ENCODE data around the gene ANKRD11. TPM values are rescaled to one million over a fixed set of nuclear protein-coding genes. Genes with fewer than 3 reads are reported as not detected.

ANKRD11 gene
- polyA plus RNA-seq, 4 donors = 48.4 to 86.7 (median 65.5) TPM

DNA sequence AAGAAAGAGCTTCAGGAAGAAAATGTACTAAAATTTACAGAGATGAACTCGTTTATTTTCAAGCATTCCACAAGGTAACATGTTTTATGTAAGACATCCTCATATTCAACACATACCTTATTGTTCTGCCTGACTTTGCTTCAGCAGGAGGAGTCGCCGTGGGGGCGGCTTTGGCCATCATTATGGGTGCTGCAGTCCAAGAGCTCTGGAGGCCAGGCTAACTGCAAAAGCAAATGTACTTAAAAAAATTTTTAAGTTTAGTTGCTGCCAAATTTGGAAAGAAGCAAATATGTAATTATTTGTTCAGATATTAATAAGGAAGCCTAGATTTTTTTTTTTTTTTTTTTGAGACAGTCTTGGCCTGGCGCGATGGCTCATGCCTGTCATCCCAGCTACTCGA lies 13.7 kb upstream of the ANKRD11 start:
- no peak for DNase-seq
- Histone ChIP-seq H3K27ac (ENCODE audit: low read depth in 1 of 3, low read length in 2 of 3) (peak overlapping the region in 2 of 3 donors; percentile 95 to 98), H3K27me3 (ENCODE audit: control insufficient read depth in 3 of 3, insufficient read depth in 3 of 3, low read length in 3 of 3) (no peaks in the 10 kb centered on the region), H3K36me3 (ENCODE audit: control insufficient read depth in 3 of 3, insufficient read depth in 2 of 3, low read depth in 1 of 3, low read length in 3 of 3) (peaks cover 0 to 2% (median 0%) of the 10 kb centered on the region in 3 donors), H3K9me3 (ENCODE audit: control insufficient read depth in 2 of 2, insufficient read depth in 1 of 2, low read depth in 1 of 2, low read length in 1 of 2) (no peaks in the 10 kb centered on the region), H3K4me1 (ENCODE audit: control insufficient read depth in 3 of 3, insufficient read depth in 2 of 3, low read depth in 1 of 3, low read length in 2 of 3) (peaks cover 1 to 39% (median 4%) of the 10 kb centered on the region in 3 donors), H3K4me3 (ENCODE audit: low read depth in 1 of 3, low read length in 3 of 3) (no peak overlapping the region)
- 85 to 89% (median 88%) methylated on average over 7 of the region's 7 CpGs for WGBS, 3 donors
- no peak for FAIRE-seq

GRCh38 chr16:89502081-89502843 lies 11.9 kb upstream of the ANKRD11 start:
- no peaks in the 10 kb centered on the region for H3K27me3 ChIP-seq (ENCODE audit: control insufficient read depth in 3 of 3, insufficient read depth in 3 of 3, low read length in 3 of 3)
- H3K4me1 ChIP-seq (ENCODE audit: control insufficient read depth in 3 of 3, insufficient read depth in 2 of 3, low read depth in 1 of 3, low read length in 2 of 3) = peaks cover 1 to 34% (median 4%) of the 10 kb centered on the region in 3 donors
- FAIRE-seq (no peak), DNase-seq (peak; percentile 89 to 97)
- peak overlapping the region; percentile 66 to 91 (median 81) for H3K27ac ChIP-seq (ENCODE audit: low read depth in 1 of 3, low read length in 2 of 3)
- peaks cover 0 to 6% (median 0%) of the 10 kb centered on the region in 3 donors for H3K36me3 ChIP-seq (ENCODE audit: control insufficient read depth in 3 of 3, insufficient read depth in 2 of 3, low read depth in 1 of 3, low read length in 3 of 3)
- 25 to 53% (median 39%) methylated on average over 21 of the region's 21 CpGs for WGBS, 3 donors
- H3K9me3 ChIP-seq (ENCODE audit: control insufficient read depth in 2 of 2, insufficient read depth in 1 of 2, low read depth in 1 of 2, low read length in 1 of 2) = no peaks in the 10 kb centered on the region
- H3K4me3 ChIP-seq (ENCODE audit: low read depth in 1 of 3, low read length in 3 of 3) = no peak overlapping the region

GRCh38 chr16:89499767-89500166 lies 9.4 kb upstream of the ANKRD11 start:
- no peak for DNase-seq
- no peaks in the 10 kb centered on the region for H3K9me3 ChIP-seq (ENCODE audit: control insufficient read depth in 2 of 2, insufficient read depth in 1 of 2, low read depth in 1 of 2, low read length in 1 of 2)
- H3K36me3 ChIP-seq (ENCODE audit: control insufficient read depth in 3 of 3, insufficient read depth in 2 of 3, low read depth in 1 of 3, low read length in 3 of 3) = peaks cover 0 to 12% (median 0%) of the 10 kb centered on the region in 3 donors
- H3K27me3 ChIP-seq (ENCODE audit: control insufficient read depth in 3 of 3, insufficient read depth in 3 of 3, low read length in 3 of 3) = no peaks in the 10 kb centered on the region
- peaks cover 0 to 12% (median 0%) of the 10 kb centered on the region in 3 donors for H3K4me1 ChIP-seq (ENCODE audit: control insufficient read depth in 3 of 3, insufficient read depth in 2 of 3, low read depth in 1 of 3, low read length in 2 of 3)
- no peak for FAIRE-seq
- no peak overlapping the region for H3K4me3 ChIP-seq (ENCODE audit: low read depth in 1 of 3, low read length in 3 of 3)
- no peak overlapping the region for H3K27ac ChIP-seq (ENCODE audit: low read depth in 1 of 3, low read length in 2 of 3)
- 94 to 99% (median 98%) methylated on average over 3 of the region's 3 CpGs for WGBS, 3 donors

- Histone ChIP-seq H3K27me3 (ENCODE audit: control insufficient read depth in 3 of 3, insufficient read depth in 3 of 3, low read length in 3 of 3) (no peaks in the 10 kb centered on the region), H3K4me3 (ENCODE audit: low read depth in 1 of 3, low read length in 3 of 3) (no peak overlapping the region), H3K4me1 (ENCODE audit: control insufficient read depth in 3 of 3, insufficient read depth in 2 of 3, low read depth in 1 of 3, low read length in 2 of 3) (peaks cover 0 to 12% (median 0%) of the 10 kb centered on the region in 3 donors), H3K9me3 (ENCODE audit: control insufficient read depth in 2 of 2, insufficient read depth in 1 of 2, low read depth in 1 of 2, low read length in 1 of 2) (no peaks in the 10 kb centered on the region), H3K36me3 (ENCODE audit: control insufficient read depth in 3 of 3, insufficient read depth in 2 of 3, low read depth in 1 of 3, low read length in 3 of 3) (peaks cover 0 to 15% (median 0%) of the 10 kb centered on the region in 3 donors), H3K27ac (ENCODE audit: low read depth in 1 of 3, low read length in 2 of 3) (no peak overlapping the region)
- no peak for FAIRE-seq
- 86 to 91% (median 88%) methylated on average over 10 of the region's 10 CpGs for WGBS, 3 donors
- no peak for DNase-seq
Observed at GRCh38 chr16:89498839-89499238, 8.5 kb upstream of the ANKRD11 start.

GRCh38 chr16:89495121-89495520 lies 4.8 kb upstream of the ANKRD11 start:
- FAIRE-seq = no peak

GRCh38 chr16:89493776-89494175 lies 3.4 kb upstream of the ANKRD11 start:
- WGBS, 3 donors = 67 to 70% (median 67%) methylated on average over 5 of the region's 5 CpGs
- FAIRE-seq = no peak
- Histone ChIP-seq H3K4me1 (ENCODE audit: control insufficient read depth in 3 of 3, insufficient read depth in 2 of 3, low read depth in 1 of 3, low read length in 2 of 3) (peaks cover 0 to 15% (median 5%) of the 10 kb centered on the region in 3 donors), H3K27me3 (ENCODE audit: control insufficient read depth in 3 of 3, insufficient read depth in 3 of 3, low read length in 3 of 3) (no peaks in the 10 kb centered on the region), H3K9me3 (ENCODE audit: control insufficient read depth in 2 of 2, insufficient read depth in 1 of 2, low read depth in 1 of 2, low read length in 1 of 2) (no peaks in the 10 kb centered on the region), H3K27ac (ENCODE audit: low read depth in 1 of 3, low read length in 2 of 3) (no peak overlapping the region), H3K4me3 (ENCODE audit: low read depth in 1 of 3, low read length in 3 of 3) (no peak overlapping the region), H3K36me3 (ENCODE audit: control insufficient read depth in 3 of 3, insufficient read depth in 2 of 3, low read depth in 1 of 3, low read length in 3 of 3) (peaks cover 0 to 19% (median 0%) of the 10 kb centered on the region in 3 donors)
- no peak for DNase-seq

More at GRCh38 chr16:89495121-89495520, 4.8 kb upstream of the ANKRD11 start:
- Histone ChIP-seq H3K4me3 (ENCODE audit: low read depth in 1 of 3, low read length in 3 of 3) (no peak overlapping the region), H3K9me3 (ENCODE audit: control insufficient read depth in 2 of 2, insufficient read depth in 1 of 2, low read depth in 1 of 2, low read length in 1 of 2) (no peaks in the 10 kb centered on the region), H3K4me1 (ENCODE audit: control insufficient read depth in 3 of 3, insufficient read depth in 2 of 3, low read depth in 1 of 3, low read length in 2 of 3) (peaks cover 0 to 12% (median 5%) of the 10 kb centered on the region in 3 donors), H3K27ac (ENCODE audit: low read depth in 1 of 3, low read length in 2 of 3) (no peak overlapping the region), H3K27me3 (ENCODE audit: control insufficient read depth in 3 of 3, insufficient read depth in 3 of 3, low read length in 3 of 3) (no peaks in the 10 kb centered on the region), H3K36me3 (ENCODE audit: control insufficient read depth in 3 of 3, insufficient read depth in 2 of 3, low read depth in 1 of 3, low read length in 3 of 3) (peaks cover 0 to 21% (median 0%) of the 10 kb centered on the region in 3 donors)
- no peak for DNase-seq
- 74 to 90% (median 83%) methylated on average over 3 of the region's 3 CpGs for WGBS, 3 donors

GRCh38 chr16:89491974-89492687 lies 1.8 kb upstream of the ANKRD11 start:
- Histone ChIP-seq H3K36me3 (ENCODE audit: control insufficient read depth in 3 of 3, insufficient read depth in 2 of 3, low read depth in 1 of 3, low read length in 3 of 3) (peaks cover 0 to 23% (median 0%) of the 10 kb centered on the region in 3 donors), H3K27me3 (ENCODE audit: control insufficient read depth in 3 of 3, insufficient read depth in 3 of 3, low read length in 3 of 3) (no peaks in the 10 kb centered on the region), H3K4me3 (ENCODE audit: low read depth in 1 of 3, low read length in 3 of 3) (peak overlapping the region; percentile 25 to 68 (median 66)), H3K4me1 (ENCODE audit: control insufficient read depth in 3 of 3, insufficient read depth in 2 of 3, low read depth in 1 of 3, low read length in 2 of 3) (peaks cover 4 to 22% (median 10%) of the 10 kb centered on the region in 3 donors), H3K9me3 (ENCODE audit: control insufficient read depth in 2 of 2, insufficient read depth in 1 of 2, low read depth in 1 of 2, low read length in 1 of 2) (no peaks in the 10 kb centered on the region), H3K27ac (ENCODE audit: low read depth in 1 of 3, low read length in 2 of 3) (peak overlapping the region in 1 of 3 donors; percentile 98)
- DNase-seq = no peak
- 85 to 87% (median 86%) methylated on average over 24 of the region's 24 CpGs for WGBS, 3 donors
- FAIRE-seq = no peak

- H3K4me3 ChIP-seq (ENCODE audit: low read depth in 1 of 3, low read length in 3 of 3) = peak overlapping the region; percentile 53 to 68 (median 66)
- H3K27me3 ChIP-seq (ENCODE audit: control insufficient read depth in 3 of 3, insufficient read depth in 3 of 3, low read length in 3 of 3) = no peaks in the 10 kb centered on the region
- DNase-seq (no peak), FAIRE-seq (no peak)
- no peaks in the 10 kb centered on the region for H3K9me3 ChIP-seq (ENCODE audit: control insufficient read depth in 2 of 2, insufficient read depth in 1 of 2, low read depth in 1 of 2, low read length in 1 of 2)
- 2 to 3% (median 2%) methylated on average over 22 of the region's 22 CpGs for WGBS, 3 donors
- H3K36me3 ChIP-seq (ENCODE audit: control insufficient read depth in 3 of 3, insufficient read depth in 2 of 3, low read depth in 1 of 3, low read length in 3 of 3) = peaks cover 0 to 26% (median 0%) of the 10 kb centered on the region in 3 donors
- H3K4me1 ChIP-seq (ENCODE audit: control insufficient read depth in 3 of 3, insufficient read depth in 2 of 3, low read depth in 1 of 3, low read length in 2 of 3) = peaks cover 5 to 22% (median 10%) of the 10 kb centered on the region in 3 donors
- H3K27ac ChIP-seq (ENCODE audit: low read depth in 1 of 3, low read length in 2 of 3) = peak overlapping the region; percentile 77 to 98 (median 84)
Observed at GRCh38 chr16:89491238-89491869, 993 bp upstream of the ANKRD11 start.

All from small intestine (tissue), 7 donors.